ENCODE results near the gene TPO.

The TPO gene

DNA sequence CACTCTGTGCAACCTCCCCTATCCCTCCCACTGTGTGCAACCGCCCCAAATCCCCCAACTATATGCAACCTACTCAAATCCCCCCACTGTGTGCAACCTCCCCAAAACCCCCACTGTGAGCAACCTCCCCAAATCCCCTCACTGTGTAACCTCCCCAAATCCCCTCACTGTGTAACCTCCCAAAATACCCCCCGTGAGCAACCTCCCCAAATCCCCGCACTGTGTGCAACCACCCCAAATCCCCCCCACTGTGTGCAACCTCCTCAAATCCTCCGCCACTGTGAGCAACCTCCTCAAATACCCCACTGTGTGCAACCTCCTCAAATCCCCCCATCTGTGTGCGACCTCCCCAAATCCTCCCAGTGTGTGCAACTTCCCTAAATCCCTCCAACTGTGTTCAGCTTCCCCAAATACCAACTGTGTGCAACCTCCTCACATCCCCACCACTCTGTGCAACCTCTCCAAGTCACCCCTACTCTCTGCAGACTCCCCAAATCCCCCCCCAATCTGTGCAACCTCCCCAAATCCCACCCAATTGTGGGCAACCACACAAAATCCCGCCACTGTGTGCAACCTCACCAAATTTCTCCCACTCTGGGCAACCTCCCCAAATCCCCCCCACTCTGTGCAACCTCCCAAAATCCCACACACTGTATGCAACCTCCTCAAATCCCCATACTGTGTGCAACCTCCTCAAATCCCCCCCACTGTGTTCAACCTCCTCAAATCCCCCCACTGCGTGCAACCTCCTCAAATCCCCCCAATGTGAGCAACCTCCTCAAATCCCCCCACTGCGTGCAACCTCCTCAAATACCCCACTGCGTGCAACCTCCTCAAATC, 114.1 kb downstream of the TPO start:
- DNase-seq (ENCODE audit: low read depth): no peak

DNA sequence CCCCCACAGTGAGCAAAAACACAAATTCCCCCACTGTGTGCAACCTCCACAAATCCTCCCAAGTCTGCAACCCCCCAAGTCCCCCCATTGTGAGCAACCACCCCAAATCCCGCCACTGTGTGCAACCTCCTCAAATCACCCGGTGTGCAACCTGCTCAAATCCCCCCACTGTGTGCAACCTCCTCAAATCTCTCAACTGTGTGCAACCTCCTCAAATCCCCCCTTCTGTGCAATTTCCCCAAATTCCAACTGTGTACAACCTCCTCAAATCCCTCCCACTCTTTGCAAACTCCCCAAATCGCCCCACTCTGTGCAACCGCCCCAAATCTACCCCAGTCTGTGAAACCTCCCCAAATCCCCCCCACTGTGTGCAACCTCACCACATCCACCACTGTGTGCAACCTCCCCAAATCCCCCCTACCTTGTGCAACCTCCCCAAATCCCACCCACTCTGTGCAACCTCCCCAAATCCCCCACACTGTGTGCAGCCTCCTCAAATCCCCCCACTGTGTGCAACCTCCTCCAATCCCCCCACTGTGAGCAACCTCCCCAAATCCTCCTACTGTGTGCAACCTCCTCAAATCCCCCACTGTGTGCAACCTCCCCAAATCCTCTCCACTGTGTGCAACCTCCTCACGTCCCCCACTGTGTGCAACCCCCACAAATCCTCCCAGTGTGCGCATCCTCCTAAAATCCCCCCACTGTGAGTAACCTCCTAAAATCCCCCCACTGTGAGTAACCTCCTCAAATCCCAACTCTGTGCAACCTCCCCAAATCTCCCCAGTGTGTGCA, 115.2 kb downstream of the TPO start:
- DNase-seq (ENCODE audit: low read depth): no peak

DNA sequence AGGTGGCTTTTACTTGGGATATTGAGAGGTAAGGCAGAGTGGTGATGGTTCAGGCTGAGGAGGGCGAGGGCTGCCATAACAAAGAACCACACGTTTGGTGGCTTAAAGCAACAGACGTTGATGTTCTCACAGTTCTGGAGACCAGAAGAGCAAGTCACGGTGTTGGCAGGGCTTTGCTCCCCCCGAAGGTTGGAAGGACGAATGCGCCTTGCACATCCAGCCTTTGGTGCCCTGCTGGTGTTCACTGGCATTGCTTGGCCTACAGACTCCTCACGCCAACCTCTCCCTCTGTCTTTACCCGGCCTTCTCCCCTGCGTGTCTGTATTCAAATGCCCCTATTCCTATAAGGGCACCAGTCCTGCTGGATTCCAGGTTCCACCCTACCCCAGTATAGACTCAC, 125.4 kb downstream of the TPO start:
- no peak for DNase-seq (ENCODE audit: low read depth)

DNA sequence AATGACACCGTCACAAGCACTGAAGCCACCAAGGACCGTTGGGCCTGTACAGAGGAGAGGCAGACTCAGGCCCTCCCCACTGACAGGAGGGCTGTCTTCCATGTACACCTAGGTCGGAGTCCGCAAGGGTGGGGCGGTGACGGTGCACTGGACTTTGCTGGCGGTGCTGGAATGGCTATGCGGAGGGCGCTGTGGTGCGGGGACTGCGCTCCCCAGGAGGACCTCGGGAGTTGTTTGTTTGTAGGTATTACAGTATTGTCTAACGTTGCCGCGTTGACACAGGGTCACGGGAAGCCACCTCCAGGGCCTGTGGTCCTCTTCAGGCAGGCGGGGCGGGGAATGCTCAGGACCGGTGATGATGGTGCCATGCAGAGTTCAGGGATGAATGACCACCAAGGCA, 126.2 kb downstream of the TPO start:
- no peak for DNase-seq (ENCODE audit: low read depth)

DNA sequence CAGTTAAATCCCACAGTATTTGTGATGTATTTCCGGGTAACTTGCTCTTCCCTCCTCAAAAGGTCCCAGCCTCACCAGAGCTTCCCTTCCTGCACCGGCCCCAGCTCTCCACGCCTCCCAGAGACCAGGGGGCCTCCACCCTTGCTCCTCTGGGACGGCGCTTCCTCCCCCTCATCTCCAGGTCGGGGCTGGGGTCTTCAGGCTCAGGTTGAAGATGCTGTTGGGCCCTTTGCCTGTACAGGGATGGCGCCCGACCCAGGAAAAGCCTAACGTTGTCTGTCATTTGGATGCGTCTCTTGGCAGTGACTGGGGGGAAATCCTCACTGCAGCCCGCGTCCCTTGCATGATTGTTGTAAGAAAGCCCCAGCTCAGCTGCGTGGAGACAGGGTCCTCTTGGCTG, 126.7 kb downstream of the TPO start:
- DNase-seq (ENCODE audit: low read depth): no peak

DNA sequence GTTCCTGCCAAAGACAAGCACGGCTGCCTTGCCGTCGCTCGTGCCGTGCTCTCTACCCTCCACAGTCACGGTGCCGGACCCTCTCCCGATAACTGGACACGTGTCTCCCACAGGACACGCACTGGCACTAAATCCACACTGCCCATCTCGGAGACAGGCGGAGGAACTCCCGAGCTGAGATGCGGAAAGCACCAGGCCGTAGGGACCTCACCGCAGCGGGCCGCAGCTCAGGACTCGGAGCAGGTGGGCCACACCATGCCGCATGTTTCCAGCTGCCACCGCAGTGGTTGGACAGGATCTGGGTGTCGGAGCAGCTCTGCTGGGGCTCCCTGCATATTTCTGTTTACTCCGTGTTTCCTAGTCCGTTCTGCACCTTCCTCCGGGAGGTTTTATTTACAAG, 127.2 kb downstream of the TPO start:
- no peak for DNase-seq (ENCODE audit: low read depth)

DNA sequence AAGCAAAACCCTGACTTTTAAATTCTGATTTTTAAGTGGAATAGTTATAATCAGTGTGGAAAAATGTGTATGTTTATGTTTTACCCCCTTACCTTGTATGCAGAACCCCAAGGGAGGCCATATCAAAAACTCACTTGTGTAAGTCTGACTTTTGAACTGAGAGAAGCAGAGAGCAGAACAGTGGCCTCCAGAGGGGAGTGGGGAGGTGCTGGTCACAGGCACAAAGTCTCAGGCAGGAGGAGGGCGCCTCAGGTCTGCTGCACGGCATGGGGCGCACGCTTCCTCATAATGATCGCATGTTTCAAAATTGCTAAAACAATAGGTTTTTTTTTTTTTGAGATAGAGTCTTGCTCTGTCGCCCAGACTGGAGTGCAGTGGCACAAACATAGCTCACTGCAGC, 127.8 kb downstream of the TPO start:
- DNase-seq (ENCODE audit: low read depth): no peak

DNA sequence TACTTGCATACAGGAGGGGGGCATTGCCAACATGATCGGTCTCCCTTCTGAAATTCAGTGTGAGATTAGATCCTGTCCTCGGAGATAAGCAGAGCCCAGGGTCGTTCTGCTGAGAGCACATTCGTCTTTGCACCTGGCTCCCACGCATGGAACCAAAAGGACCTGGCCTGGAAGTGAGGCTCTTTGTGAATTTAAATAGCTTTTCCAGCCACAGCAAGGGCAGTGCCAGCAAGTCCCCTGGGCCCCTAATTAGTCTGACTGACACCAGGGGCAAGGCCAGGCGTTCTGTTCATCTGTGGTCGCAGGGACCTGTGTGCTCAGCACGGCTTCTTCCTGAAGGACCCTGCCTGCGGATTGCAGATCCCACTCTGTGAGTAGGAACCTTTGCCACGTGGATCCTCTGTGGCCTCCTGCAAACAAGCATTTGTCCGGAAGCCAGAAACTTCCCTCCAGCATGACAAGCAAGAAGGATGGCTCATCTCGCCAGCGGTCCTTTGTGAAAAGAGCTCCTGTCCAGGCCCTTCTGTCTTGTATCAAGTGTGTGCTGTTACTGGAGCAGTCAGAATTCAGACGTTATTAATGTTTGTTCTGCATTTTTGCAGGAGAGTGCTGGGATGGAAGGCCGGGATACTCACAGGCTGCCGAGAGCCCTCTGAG, 128.7 kb downstream of the TPO start:
- no peak for DNase-seq (ENCODE audit: low read depth)

DNA sequence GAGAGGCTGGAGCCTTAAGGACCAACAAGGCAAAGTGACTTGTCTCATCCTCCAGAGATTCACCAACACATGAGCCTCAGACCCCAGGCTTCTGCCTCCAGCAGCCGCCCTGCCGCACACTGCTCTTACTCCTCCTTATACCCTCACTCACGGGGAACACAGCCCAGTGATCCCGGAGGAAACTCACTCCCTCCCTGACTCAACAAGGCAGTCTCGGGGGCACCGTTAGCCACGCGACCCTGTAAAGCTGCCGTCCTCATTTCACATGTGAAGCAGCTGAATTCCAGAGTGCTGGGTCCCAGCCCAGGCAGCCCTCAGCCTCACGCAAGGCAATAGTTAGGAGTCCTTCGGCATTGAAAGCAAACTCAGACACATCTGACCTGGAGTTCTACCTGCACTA, 129.7 kb downstream of the TPO start:
- no peak for DNase-seq (ENCODE audit: low read depth)

DNA sequence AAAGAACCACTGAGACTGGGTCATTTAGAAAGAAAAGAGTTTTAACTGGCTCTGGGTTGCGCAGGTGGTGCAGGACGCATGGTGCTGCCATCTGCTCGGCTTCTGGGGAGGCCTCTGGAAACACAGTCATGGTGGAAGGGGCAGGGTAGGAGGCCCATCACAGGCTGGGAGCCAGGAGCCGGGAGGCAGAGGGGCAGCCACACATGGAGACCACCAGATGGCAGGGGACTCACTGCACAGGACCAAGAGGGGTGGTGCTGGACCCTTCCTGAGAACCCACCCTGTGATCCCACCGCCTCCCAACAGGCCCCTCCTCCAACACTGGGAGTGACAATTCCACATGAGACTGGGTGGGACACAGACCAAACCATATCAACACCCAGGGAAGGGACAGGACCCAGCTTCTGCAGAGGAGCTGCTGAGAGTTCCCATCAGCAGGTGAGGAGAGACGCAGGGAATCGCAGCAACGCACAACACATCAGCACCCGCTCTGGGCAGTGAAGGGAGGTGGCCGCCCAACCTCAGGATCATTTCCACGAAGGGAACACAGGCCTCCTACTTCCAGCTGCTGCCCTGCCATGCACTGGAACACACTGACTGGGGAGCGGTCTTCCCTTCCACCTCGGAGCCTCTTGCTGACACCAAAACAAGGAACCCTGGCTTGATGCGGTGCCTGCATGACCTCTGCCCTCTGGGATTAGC, 130.7 kb downstream of the TPO start:
- no peak for DNase-seq (ENCODE audit: low read depth)

DNA sequence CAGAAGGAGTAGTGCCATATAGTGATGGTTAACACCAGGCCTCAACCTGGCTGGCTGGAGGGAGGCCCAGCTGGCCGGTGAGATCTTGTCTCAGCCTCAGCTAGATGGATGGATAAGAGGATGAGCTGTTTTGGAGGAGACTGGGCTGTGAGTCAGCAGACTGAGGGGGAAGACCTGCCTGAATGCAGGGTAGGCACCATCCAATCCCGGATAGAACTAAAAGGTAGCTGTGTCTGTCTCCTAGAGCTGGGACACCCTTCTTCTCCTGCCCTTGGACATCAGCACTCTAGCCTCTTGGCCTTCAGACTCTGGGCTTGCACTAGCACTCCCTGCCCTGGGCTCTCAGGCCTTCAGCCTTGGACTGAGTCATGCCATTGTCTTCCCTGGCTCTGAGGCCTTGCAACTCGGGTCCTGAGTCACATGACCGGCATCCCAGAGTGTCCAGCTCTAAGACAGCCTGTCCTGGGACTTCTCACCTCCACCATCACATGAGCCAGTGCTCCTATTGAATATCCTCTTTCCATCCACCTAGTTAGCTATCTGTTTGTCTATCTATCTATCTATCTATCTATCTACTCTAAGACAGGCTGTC, 131.3 kb downstream of the TPO start:
- DNase-seq (ENCODE audit: low read depth): no peak

DNA sequence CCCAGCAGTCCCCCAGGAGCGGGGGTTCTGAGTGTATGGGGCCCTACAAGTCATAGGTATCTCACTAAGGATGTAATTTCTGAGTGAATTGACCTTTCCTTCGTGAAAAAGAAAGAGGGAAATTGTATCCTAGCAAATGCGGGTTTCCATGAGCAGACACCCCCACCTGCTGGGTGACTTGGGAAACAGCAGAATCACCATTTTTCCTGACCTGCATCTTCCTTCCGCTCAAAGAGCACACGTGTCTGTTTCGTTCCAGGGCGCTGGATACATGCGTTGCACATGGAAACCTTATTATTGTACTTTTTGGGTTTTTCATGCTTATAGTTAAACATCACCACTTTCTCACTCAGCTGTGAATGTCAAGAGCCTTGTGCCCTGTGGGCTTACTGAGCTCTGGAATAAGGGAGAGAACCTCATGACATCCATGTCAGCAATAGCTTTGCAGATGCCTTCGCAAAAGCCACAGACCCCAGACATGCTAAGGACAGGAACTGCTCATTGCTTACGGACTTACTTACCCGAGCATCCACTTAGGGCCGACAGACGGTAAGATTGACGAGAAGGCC, 132.8 kb downstream of the TPO start:
- DNase-seq (ENCODE audit: low read depth): peak; percentile 32

DNA sequence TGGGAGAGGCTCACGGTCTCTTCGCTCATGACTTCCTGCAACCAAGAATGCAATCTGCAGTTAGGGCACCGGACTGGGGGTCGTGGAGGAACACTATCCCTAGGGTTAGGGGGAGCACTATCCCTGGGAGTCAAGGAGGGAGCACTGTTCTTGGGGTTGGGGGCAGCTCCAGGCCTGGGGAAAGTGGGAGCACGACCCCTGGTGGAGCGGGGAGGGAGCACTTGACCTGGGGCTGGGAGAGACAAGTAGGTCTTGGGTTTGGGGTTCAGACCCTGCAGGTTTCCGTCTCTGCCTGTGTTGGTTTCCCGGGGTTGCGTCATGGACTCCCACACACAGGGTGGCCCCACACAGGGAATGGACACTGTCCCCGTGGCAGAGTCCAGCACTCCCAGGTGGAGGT, 133.6 kb downstream of the TPO start:
- DNase-seq (ENCODE audit: low read depth): no peak

DNA sequence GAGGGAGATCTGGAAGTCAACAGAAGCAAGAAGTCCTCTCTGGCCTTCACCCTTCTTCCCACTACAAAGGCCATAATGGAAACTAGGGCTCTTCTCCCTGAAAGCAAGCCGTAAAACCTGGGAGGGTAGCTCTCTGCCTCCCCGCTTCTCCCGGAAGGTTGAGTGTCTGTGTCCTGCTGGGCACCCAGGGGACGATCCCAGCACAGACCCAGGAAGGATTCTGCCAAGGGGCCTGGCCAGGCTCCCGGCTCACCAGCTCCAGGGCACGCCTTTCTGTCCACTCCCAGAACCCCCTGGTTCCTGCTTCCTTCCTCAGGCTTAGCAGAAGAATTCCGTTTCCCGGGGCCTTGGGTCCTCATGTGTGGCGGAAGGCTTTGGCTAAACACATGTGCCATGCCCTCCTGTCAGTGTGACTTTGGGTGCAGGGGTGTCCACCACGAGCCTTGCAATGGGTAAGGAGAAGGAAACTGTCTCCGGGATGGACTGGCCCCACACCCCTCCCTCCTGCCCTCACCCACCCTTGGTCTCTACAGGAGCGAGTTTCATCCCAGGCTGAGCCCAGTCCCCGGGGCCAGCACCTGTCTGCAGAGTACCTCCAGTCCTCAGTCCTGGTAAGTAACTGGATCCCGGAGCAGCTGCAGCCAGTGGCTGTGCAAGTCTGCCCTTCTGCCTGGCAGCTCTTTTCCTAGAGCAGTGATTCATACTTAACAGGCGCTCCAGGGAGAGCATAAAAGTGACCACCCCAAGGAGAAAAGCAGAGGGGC, 135.8 kb downstream of the TPO start:
- DNase-seq (ENCODE audit: low read depth): no peak

DNA sequence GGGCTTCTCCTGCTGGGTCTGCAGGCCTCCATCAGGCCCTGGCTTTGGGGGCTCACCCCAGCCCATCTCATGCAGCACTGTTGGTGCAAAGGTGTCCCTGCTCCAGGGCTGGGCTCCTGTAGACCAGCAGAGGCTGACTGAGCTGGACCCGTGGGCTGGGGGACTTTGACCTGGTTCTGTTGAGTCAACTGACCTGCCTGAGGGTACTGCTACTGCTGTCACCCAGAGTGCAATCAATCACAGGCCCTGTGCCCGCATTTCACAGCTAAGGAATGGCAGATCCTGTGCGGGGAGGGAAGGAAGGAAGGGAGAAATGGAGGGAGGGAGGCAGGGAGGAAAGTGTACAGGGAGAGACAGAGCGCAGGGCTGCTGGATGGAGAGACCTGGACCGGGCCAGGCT, 136.8 kb downstream of the TPO start:
- DNase-seq (ENCODE audit: low read depth): no peak

DNA sequence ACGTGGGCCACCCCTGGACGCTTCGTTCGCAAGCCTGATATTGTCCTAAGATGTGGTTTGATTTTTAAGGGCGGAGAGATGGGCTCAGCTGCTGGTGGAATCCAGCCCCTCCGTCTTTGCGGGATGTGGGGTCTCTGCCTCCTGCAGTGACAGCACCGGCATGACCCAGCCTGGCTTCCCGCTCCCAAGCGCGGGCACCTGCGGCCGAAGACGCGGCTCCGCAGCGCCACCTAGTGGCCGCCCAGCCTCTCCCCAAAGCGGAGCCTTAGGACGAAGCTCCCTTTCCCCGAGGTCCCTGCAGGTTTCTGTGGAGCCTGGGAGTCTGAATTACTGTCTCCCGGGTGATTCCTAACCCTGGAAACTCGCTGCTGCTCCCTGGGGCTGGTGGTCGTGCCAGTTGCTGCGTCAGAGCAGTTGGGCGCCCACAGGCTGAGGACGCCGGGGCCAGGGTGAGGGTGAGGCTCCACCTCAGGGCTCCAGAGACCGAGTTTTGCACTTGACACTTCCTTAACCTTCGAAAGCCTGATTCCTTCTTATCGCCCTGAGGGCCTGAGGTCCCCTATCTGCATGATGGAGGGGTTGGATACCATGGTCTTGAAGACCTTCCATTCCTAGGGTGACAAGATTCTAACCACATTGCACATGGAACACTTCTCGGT, 137.5 kb downstream of the TPO start:
- DNase-seq (ENCODE audit: low read depth): no peak

DNA sequence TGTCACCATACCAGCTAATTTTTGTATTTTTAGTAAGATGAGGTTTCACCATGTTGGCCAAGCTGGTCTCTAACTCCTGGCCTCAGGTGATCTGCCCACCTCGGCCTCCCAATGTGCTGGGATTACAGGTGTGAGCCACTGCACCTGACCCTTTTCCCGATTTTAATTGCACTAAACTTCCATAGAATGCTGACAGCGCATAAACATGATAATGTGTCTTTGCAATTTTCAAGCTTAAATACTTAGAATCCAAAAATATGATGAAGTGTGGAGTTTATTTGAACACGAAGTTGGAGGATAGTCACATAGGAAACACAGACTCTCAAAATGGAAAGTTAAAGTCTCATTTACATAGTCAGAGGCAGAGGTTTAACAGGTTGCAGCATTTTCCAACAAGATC, 138.6 kb downstream of the TPO start:
- no peak for DNase-seq (ENCODE audit: low read depth)

DNA sequence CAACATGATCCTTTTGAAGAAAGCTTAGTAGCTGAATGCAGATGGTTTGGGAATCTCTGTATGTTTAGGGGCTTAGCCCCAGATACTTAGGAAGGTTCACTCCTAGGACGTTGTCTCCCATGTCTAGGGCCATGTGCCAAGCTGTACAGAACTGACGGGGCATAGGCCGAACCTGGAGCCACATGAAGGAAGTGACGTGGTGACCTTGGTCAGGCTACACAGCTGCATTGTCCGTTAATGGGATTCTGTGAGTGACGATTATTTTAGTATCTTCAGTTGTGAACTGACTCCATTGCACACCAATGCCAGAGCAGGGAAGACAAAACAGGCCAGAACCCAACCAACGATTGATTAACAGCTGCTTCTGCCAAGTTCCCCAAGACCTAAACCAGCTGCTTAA, 139.3 kb downstream of the TPO start:
- no peak for DNase-seq (ENCODE audit: low read depth)

DNA sequence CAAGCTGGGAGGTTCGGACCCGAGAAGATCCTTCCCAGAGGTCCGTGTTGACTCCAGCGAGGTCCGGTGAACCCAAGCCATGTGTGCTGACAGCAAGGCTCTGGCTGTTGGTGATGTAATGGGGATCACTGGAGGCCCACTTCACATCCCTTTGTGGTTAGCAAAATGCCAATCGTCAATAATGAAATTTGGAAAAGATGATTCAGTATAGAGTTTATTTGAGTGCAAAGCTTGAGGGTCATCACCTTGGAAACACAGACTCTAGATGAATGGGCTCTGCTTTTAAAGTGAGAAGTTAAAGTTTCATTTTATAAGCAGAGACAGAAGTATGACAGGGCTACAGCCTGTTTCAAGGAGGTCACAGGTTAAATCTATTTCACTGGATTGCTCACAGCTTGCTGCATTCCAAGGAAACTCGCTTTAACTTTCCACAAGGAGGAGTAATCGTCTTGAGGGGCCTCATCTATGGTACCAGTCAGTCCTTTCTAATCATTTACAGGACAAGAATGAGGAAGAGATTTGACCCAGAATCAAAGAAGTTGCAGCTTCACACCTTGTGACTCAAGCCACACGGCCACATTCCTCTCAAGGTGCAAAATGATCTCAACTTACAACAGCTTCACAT, 140.5 kb downstream of the TPO start:
- peak; percentile 57 for DNase-seq (ENCODE audit: low read depth)

DNA sequence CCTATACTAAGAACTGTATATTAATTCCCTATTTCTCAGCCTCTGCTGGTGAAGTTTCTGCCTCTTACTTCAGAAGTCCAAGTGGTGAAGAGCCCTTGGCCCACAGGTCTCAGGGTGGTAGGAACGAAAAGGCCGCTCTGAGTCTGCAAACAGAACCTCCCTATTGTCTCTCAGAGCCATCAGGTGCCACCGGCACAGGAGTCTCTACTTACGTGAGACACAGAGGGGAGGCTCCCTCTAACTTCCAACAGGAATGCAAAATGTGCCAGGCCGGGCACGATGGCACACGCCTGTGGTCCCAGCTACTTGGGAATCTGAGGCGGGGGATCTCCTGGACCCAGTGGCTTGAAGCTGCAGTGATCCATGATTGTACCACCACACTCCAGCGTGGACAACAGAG, 143.0 kb downstream of the TPO start:
- no peak for DNase-seq (ENCODE audit: low read depth)

Measured in fibroblast of gingiva (primary cell).